Measurements from ENCODE around the gene C15orf40. TPM values are rescaled to one million over a fixed set of nuclear protein-coding genes. Genes with fewer than 3 reads are reported as not detected.
A peak's percentile ranks its signal among the peaks of the same experiment; 100 is the strongest.

C15orf40 gene
- total RNA-seq, 6 experiments from 2014 or later = 21.1 to 31.5 (median 26.3) TPM

DNA sequence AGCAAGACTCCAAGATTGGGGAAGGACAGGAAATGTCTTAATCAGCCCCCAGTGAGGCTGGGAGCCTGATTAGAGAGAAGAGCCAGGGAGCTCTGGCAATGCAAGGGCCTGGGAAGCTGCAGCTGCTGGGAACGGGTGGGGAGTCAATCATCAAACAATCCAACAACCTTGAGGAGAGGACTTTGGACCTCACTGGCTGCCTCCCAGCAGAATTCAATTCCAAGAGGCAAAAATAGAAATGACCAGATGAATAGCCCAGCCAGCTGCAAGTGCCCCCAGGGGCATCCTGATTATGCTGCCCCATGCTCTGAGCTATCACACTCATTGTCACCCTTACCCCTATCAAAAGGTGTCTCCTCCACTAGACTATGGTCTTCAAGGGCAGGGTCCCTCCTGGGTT is 52.8 kb downstream of the C15orf40 start:
- no peak overlapping the region for H3K27ac Mint-ChIP-seq
- no peaks in the 10 kb centered on the region for H3K4me1 Mint-ChIP-seq (ENCODE audit: low read depth)
- H3K4me3 Mint-ChIP-seq = no peak overlapping the region
- H3K27me3 Mint-ChIP-seq (ENCODE audit: insufficient read depth) = peaks cover 21% of the 10 kb centered on the region
- TF ChIP-seq, protein P1, sequence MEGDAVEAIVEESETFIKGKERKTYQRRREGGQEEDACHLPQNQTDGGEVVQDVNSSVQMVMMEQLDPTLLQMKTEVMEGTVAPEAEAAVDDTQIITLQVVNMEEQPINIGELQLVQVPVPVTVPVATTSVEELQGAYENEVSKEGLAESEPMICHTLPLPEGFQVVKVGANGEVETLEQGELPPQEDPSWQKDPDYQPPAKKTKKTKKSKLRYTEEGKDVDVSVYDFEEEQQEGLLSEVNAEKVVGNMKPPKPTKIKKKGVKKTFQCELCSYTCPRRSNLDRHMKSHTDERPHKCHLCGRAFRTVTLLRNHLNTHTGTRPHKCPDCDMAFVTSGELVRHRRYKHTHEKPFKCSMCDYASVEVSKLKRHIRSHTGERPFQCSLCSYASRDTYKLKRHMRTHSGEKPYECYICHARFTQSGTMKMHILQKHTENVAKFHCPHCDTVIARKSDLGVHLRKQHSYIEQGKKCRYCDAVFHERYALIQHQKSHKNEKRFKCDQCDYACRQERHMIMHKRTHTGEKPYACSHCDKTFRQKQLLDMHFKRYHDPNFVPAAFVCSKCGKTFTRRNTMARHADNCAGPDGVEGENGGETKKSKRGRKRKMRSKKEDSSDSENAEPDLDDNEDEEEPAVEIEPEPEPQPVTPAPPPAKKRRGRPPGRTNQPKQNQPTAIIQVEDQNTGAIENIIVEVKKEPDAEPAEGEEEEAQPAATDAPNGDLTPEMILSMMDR (IDR thresholded peaks at IDR 0.05) = no peak
- H3K9me3 Mint-ChIP-seq = no peaks in the 10 kb centered on the region
- no peak for DNase-seq
- H3K36me3 Mint-ChIP-seq (ENCODE audit: low read depth) = no peaks in the 10 kb centered on the region

DNA sequence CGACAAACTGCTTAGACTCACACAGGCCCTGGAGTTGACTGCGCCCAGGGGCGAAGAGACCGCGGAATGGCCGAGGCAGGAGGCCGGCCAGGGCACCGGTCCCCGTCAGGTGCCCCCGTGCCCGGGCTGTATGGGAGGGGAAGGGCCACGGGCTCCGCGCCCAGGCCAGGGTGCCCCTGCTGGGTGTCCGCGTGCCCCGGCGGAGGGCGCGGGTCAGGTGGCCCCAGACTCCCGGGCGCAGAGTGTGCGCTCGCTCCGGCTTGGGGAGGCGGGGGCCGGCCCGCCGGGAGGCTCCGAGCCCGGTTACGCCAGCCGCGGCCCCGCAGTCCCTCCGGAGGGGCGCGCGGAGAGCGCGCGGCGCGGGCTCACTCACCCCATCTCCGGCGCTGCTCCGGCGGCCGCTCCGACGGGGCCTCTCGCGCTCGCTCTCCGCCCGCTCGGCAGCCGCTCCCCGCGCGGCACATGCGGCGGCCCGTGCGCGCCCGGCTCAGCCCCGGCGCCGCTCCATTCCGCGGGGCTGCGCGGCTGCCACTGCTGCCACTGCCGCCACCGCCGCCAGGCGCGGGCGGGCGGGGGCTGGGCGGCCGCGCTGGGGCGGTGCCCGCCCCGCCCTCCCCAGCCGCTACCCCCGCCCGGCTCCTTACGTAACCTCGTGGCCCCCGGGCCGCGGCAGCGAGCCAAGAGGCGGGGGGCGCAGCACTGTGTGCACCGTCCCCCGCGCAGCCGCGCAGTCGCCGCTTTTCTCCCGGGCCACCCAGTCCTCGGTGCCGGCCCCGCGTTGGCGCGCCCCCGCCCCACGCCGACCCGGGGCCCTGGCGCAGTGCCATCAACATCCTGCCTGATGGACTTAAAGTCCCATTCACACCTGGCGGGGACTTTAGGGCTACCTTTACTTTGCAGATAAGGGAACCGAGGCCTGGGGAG is 59.0 kb downstream of the C15orf40 start, which contains the start of gene HOMER2:
Gene HOMER2, minus strand, starts transcription at position 563 of the 924 bp plus-strand sequence. Its CDS starts 185 bp downstream, at position 378.
- H3K4me3 Mint-ChIP-seq = peak within 1 kb of the TSS; percentile 47; the same call in 1 of the 2 replicates
- no peaks in the 10 kb centered on the region for H3K4me1 Mint-ChIP-seq (ENCODE audit: low read depth)
- DNase-seq = no peak
- H3K27ac Mint-ChIP-seq = no peak within 1 kb of the TSS
- TF ChIP-seq, protein P1 (IDR thresholded peaks at IDR 0.05) = no peak
- H3K27me3 Mint-ChIP-seq (ENCODE audit: insufficient read depth) = peaks cover 13% of the 10 kb centered on the region; the same call in 1 of the 2 replicates
- H3K36me3 Mint-ChIP-seq (ENCODE audit: low read depth) = no peaks in the 10 kb centered on the region
- no peaks in the 10 kb centered on the region for H3K9me3 Mint-ChIP-seq

DNA sequence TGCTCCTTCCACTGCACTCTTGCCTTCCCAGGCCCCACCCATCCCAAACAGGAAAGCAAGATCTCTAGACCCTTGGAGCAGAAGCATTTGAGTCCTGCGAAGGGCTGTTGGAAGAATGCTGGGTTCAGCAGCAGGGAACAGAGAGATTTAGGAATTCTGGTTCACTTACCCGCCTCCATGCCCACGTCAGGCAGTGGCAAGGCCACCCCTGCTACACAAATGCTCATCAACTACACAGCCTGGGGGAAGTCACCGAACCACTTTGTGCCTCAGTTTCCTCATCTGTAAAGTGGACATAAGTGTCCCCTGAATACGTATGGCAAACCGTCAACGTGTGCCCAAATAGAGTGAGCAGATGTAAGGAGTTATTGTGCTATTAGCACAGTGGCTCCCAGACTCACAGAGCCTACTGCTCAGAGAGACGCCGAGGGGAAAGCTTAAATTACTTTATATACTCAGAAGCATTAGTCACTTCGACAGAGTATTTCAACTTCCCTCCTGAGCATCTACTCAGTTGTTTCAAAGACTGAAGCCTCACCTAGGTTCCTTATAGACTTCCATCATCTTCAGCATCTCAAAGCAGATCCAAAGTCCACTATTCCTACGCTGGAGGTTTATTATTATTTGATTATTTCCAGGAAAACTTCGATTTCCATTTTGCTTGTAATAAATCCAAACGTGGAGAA is 59.8 kb downstream of the C15orf40 start:
- TF ChIP-seq, protein P1 (IDR thresholded peaks at IDR 0.05) = no peak
- Mint-ChIP-seq H3K36me3 (ENCODE audit: low read depth) (no peaks in the 10 kb centered on the region), H3K9me3 (no peaks in the 10 kb centered on the region), H3K4me3 (peak overlapping the region; percentile 47; the same call in 1 of the 2 replicates), H3K4me1 (ENCODE audit: low read depth) (no peaks in the 10 kb centered on the region), H3K27ac (no peak overlapping the region), H3K27me3 (ENCODE audit: insufficient read depth) (peaks cover 15% of the 10 kb centered on the region; the same call in 1 of the 2 replicates)
- DNase-seq = no peak

DNA sequence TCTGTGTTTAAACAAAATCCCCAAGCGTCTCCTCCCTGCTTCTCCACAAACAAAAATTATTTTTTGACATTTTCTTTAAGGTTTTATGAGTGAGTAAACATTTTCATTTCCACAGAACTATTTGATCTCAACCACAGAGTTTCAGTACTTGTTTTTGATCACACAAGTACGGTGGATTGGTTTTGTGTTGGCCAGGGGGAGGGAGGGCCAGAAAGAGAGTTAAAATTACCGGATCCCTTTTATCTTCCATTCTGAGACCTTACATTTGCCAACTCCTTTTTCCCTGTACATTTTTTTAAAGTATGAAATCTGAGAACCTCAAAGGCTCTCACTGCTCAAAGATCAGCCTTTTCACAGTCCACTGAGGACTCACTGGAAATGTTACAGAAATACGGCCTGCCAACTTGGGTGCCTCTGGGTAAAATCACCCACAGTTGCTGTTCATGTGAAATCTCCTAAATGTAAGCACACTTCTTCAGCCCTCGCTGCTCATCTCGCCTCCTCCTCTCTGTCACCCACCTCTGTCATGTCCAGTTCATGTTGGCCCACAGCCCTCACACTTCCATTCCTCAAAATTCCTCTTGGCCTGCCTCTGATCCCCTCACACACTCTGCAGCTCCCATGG is 60.6 kb downstream of the C15orf40 start:
- TF ChIP-seq, protein P1 (IDR thresholded peaks at IDR 0.05) = no peak
- Mint-ChIP-seq H3K27ac (no peak overlapping the region), H3K4me3 (no peak overlapping the region), H3K9me3 (no peaks in the 10 kb centered on the region), H3K36me3 (ENCODE audit: low read depth) (no peaks in the 10 kb centered on the region), H3K4me1 (ENCODE audit: low read depth) (no peaks in the 10 kb centered on the region), H3K27me3 (ENCODE audit: insufficient read depth) (peaks cover 13% of the 10 kb centered on the region)
- DNase-seq = no peak

- DNase-seq = no peak
- no peaks in the 10 kb centered on the region for H3K9me3 Mint-ChIP-seq
- H3K36me3 Mint-ChIP-seq (ENCODE audit: low read depth) = no peaks in the 10 kb centered on the region
- H3K27me3 Mint-ChIP-seq (ENCODE audit: insufficient read depth) = peaks cover 13% of the 10 kb centered on the region
- H3K4me1 Mint-ChIP-seq (ENCODE audit: low read depth) = no peaks in the 10 kb centered on the region
- TF ChIP-seq, protein P1 (IDR thresholded peaks at IDR 0.05) = no peak
- no peak overlapping the region for H3K4me3 Mint-ChIP-seq
- no peak overlapping the region for H3K27ac Mint-ChIP-seq
Measured at GRCh38 chr15:82950295-82950694, 61.1 kb downstream of the C15orf40 start.

Measured in HFFc6 (cell line).